Adrenal gland (tissue), 12 donors: ENCODE results near the gene SGIP1. TPM values are rescaled to one million over a fixed set of nuclear protein-coding genes. Genes with fewer than 3 reads are reported as not detected.

Experiments
- DNase-seq, 7 donors: peaks; one replicate each; pipeline ENCODE4 v3.0.0-alpha.2; 2019 to 2020
- H3K27ac ChIP-seq, 5 donors: fragments of 200-600 bp; sonication (generic) in 4 of 5; 1 replicate in 3 of 5; 2 replicates in 2 of 5; pipeline versions ENCODE4 v1.5.1 to v1.8.0; 2016 to 2020; ENCODE audit warnings: mild to moderate bottlenecking in 1 of 5
- H3K27me3 ChIP-seq: fragments of 200-600 bp; 2 replicates; pipeline ENCODE4 v1.8.0; 2021
- H3K36me3 ChIP-seq, 2 donors: fragments of 200-600 bp; replicated peaks in 1 of 2; 1 replicate in 1 of 2; 2 replicates in 1 of 2; pipeline versions ENCODE4 v1.5.1 to v1.8.0; 2018 to 2022
- H3K4me1 ChIP-seq, 2 donors: fragments of 200-600 bp; replicated peaks in 1 of 2; 1 replicate in 1 of 2; 2 replicates in 1 of 2; pipeline versions ENCODE4 v1.5.1 to v1.8.0; 2018 to 2021
- H3K4me3 ChIP-seq, 4 donors: fragments of 200-600 bp; sonication (generic) in 3 of 4; one replicate each; pipeline ENCODE4 v1.5.1; 2016 to 2018
- H3K9me3 ChIP-seq, 3 donors: fragments of 200-600 bp; sonication (generic) in 1 of 3; replicated peaks in 1 of 3; 1 replicate in 2 of 3; 2 replicates in 1 of 3; pipeline versions ENCODE4 v1.5.1 to v1.8.0; 2016 to 2021
- POLR2A ChIP-seq, 2 donors: fragments of 450-650 bp; IDR thresholded peaks; one replicate each; pipeline ENCODE4 v1.6.1; 2017; ENCODE audit warnings: antibody characterized with exemption in 2 of 2, mild to moderate bottlenecking in 2 of 2, moderate library complexity in 1 of 2
- WGBS, 4 donors: extraction: QIAGEN DNeasy Blood & Tissue Kit in 2 of 4; methylation state at CpG; one replicate each; pipeline versions ENCODE4 v1.1.5 to v1.1.7; 2013 to 2017; 5-methylcytosine and 5-hydroxymethylcytosine counted together
- intact Hi-C, 2 donors: fragments of 100-400 bp; cut with DNase I; formaldehyde crosslinking; loops; one replicate each; pipeline versions ENCODE4 v1.14.1 to v1.15.0; 2022 to 2023
- polyA plus RNA-seq, 3 donors: library from polyadenylated mRNA; stranded (reverse); fragments of 200-250 nt in 2 of 3; fragments of 350-450 nt in 1 of 3; fragmentation: Illumina TruSeq in 1 of 3; extraction: RNeasy Lipid Tissue Mini Kit (QIAGEN cat#74804) in 1 of 3; gene quantifications; one replicate each; pipeline ENCODE4 v1.2.3, GENCODE V29; 2013 to 2014
- total RNA-seq, 9 donors: library from RNA; depleted of rRNA in 4 of 9; stranded (reverse); fragments of >200 nt in 4 of 9; fragments of 120-200 nt in 1 of 9; fragmentation: NEBNext Ultra II Directional in 1 of 9; extraction: Animal tissue kit (Norgen Biotek cat#: 25700) in 1 of 9; gene quantifications; one replicate each; pipeline versions ENCODE4 v1.1.0 to v1.2.4, GENCODE V29; 2013 to 2023
- TF ChIP-seq, protein P1 (sequence below), 6 experiments: fragments of 450-650 bp in 4 of 6; fragments of 200-600 bp in 2 of 6; sonication (generic) in 1 of 6; IDR thresholded peaks; 1 replicate in 5 of 6; 2 replicates in 1 of 6; pipeline versions ENCODE4 v1.5.1 to v1.8.0; 2016 to 2021; ENCODE audit warnings: antibody characterized with exemption in 6 of 6, mild to moderate bottlenecking in 2 of 6, moderate library complexity in 1 of 6
- donor health status: healthy with polysubstance abuse.
- donor health status: Bipolar disorder and iron deficiency.
- donor health status: DM: yes; HTN: yes; CAD: no.
- donor health status: DM: no; HTN: no; CAD: no.
- donor health status: DM: no; HTN: no; CAD: no.
- donor health status: DM: yes; HTN: yes; CAD: no.

SGIP1 gene
- total and polyA plus RNA-seq, 12 donors, result 0.52 to 8.4 (median 1.9) TPM; not detected in 1

DNA sequence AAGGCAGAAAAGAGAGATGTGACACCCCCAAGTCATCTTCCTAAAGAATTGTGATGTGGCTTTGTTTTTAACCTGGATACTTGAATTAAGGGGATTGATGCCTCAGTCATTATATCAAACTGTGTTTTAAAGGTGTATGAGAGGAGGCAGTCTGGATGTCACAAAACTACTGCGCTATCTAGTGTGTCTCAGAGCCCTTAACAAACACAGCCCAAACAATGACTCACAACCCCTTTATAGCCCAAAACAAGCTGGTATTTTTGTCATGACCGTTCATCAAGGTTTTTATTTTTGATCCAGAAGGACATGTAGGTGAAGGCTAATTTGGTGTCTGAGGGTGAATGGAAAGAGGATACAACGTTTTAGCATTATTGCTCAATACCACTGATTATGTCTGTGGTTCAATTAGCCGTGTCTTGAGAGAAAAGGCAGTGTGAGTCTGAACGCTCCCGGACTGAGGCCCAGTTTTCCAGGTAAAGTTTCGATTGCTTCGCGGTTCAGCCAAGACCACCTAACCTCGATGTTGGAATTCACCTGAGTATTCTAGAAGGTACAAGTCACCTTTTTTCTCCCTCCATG is 71.6 kb downstream of the SGIP1 start:
- DNase-seq, result no peak
- Histone ChIP-seq H3K27ac (no peak overlapping the region), H3K4me1 (no peaks in the 10 kb centered on the region), H3K27me3 (no peaks in the 10 kb centered on the region), H3K4me3 (no peak overlapping the region), H3K9me3 (no peaks in the 10 kb centered on the region), H3K36me3 (no peaks in the 10 kb centered on the region)
- WGBS, 4 donors, result 72 to 81% (median 75%) methylated on average over 10 of the region's 10 CpGs
- TF ChIP-seq POLR2A (IDR thresholded peaks at IDR 0.05), result no peak
- TF ChIP-seq, protein P1, sequence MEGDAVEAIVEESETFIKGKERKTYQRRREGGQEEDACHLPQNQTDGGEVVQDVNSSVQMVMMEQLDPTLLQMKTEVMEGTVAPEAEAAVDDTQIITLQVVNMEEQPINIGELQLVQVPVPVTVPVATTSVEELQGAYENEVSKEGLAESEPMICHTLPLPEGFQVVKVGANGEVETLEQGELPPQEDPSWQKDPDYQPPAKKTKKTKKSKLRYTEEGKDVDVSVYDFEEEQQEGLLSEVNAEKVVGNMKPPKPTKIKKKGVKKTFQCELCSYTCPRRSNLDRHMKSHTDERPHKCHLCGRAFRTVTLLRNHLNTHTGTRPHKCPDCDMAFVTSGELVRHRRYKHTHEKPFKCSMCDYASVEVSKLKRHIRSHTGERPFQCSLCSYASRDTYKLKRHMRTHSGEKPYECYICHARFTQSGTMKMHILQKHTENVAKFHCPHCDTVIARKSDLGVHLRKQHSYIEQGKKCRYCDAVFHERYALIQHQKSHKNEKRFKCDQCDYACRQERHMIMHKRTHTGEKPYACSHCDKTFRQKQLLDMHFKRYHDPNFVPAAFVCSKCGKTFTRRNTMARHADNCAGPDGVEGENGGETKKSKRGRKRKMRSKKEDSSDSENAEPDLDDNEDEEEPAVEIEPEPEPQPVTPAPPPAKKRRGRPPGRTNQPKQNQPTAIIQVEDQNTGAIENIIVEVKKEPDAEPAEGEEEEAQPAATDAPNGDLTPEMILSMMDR (IDR thresholded peaks at IDR 0.05), result no peak
- intact Hi-C loops, result no loop called here

DNA sequence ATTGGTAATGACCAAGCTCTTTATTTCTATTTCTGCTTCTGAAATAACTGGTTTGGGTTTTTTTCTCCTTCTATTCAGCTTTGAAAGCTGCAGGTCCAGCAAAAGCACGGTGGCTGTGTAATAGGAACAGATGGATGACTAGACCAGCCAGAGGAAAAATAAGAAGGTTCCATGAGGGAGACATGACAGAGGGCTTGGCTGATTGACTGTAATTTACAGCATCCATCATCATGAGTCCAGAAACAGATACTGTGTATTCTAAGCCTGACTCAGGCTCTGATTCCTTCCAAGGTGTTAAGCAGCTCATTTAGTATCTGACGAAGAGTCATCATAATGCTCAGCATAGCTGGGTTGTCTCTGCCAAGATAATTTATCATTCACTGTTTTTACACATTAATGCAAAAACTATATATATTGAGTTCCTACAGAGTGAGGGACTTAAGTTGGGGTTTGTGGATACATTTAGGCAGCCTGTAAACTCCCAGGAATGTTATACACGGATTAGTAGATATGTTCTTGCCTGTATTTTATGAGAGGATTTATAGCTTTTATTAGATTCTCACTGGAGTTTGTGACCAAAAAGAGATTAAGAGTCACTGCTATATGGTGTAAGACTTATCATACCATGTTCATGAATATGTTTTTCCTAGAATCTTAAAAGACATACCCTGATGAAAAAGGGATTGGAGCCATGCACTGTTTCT is 72.6 kb downstream of the SGIP1 start:
- intact Hi-C loops, result no loop called here
- Histone ChIP-seq H3K4me1 (no peaks in the 10 kb centered on the region), H3K9me3 (no peaks in the 10 kb centered on the region), H3K27ac (no peak overlapping the region), H3K4me3 (no peak overlapping the region), H3K36me3 (no peaks in the 10 kb centered on the region), H3K27me3 (no peaks in the 10 kb centered on the region)
- TF ChIP-seq, protein P1 (IDR thresholded peaks at IDR 0.05), result no peak
- no peak for TF ChIP-seq POLR2A (IDR thresholded peaks at IDR 0.05)
- 78 to 89% (median 82%) methylated on average over 3 of the region's 3 CpGs for WGBS, 4 donors
- DNase-seq, result no peak

DNA sequence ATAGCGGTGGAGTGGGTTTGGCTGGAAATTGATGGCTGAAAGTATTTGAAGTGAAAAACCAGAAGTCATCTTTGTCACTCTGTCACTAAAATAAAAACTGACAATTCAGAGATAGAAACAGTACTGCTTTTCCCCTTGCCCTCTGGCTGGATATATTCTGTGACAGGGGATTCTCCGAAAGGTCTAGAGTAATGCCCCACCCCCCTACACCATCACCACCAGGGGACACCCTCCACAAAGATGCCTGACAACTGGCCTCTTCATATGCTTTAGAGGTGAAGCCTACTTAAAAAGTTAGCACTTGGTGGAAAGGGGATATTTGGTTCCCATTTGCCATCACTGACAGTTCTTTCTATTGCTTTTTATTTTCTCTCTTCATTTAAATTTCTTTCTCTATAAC is 73.5 kb downstream of the SGIP1 start:
- Histone ChIP-seq H3K9me3 (no peaks in the 10 kb centered on the region), H3K27me3 (no peaks in the 10 kb centered on the region), H3K27ac (no peak overlapping the region), H3K4me1 (no peaks in the 10 kb centered on the region), H3K4me3 (no peak overlapping the region), H3K36me3 (no peaks in the 10 kb centered on the region)
- 83 to 91% (median 86%) methylated on average over 2 of the region's 2 CpGs for WGBS, 4 donors
- intact Hi-C loops, result no loop called here
- DNase-seq, result no peak
- TF ChIP-seq, protein P1 (IDR thresholded peaks at IDR 0.05), result no peak
- TF ChIP-seq POLR2A (IDR thresholded peaks at IDR 0.05), result no peak

DNA sequence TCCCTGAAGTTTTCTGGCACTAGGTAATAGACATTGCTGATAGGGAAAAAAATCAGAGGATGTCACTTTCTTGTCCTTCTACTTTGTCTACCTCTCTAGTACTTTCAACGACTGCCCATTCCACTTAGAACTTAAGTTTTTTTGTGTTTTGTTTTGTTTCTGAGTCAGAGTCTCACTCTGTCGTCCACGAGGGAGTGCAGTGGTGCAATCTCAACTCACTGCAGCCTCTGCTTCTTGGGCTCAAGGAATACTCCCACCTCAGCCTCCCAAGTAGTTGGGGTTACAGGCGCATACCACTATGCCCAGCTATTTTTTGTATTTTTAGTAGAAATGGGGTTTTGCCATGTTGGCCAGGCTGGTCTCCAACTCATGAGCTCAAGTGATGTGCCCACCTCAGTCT is 79.2 kb downstream of the SGIP1 start:
- Histone ChIP-seq H3K27ac (no peak overlapping the region), H3K27me3 (no peaks in the 10 kb centered on the region), H3K9me3 (no peaks in the 10 kb centered on the region), H3K36me3 (no peaks in the 10 kb centered on the region), H3K4me1 (no peaks in the 10 kb centered on the region), H3K4me3 (no peak overlapping the region)
- intact Hi-C loops, result no loop called here
- no peak for DNase-seq
- TF ChIP-seq, protein P1 (IDR thresholded peaks at IDR 0.05), result no peak
- no peak for TF ChIP-seq POLR2A (IDR thresholded peaks at IDR 0.05)
- 67 to 75% (median 71%) methylated on average over 4 of the region's 4 CpGs for WGBS, 4 donors
